Upper lobe of left lung (tissue), 6 donors: ENCODE data around the gene FOSL2. TPM values are rescaled to one million over a fixed set of nuclear protein-coding genes. Genes with fewer than 3 reads are reported as not detected.

Source experiments
- ATAC-seq, 2 donors: fragments of 200-7000 bp; cut with Tn5 transposase; one replicate each; pipeline ENCODE4 v1.9.1; 2022; ENCODE audit warnings: mild to moderate bottlenecking in 2 of 2, moderate library complexity in 2 of 2; ENCODE audit not compliant: low FRiP score in 2 of 2
- DNase-seq, 2 donors: peaks; one replicate each; pipeline ENCODE4 v3.0.0-alpha.2; 2019 to 2020
- H3K27ac ChIP-seq, 4 donors: fragments of 200-600 bp; sonication (generic); one replicate each; pipeline ENCODE4 v1.5.1; 2016 to 2019
- H3K27me3 ChIP-seq, 4 donors: fragments of 200-600 bp; sonication (generic); one replicate each; pipeline ENCODE4 v1.5.1; 2017 to 2019
- H3K36me3 ChIP-seq, 4 donors: fragments of 200-600 bp; sonication (generic); one replicate each; pipeline ENCODE4 v1.5.1; 2016 to 2019
- H3K4me1 ChIP-seq, 4 donors: fragments of 200-600 bp; sonication (generic); one replicate each; pipeline ENCODE4 v1.5.1; 2018 to 2019
- H3K4me3 ChIP-seq, 4 donors: fragments of 200-600 bp; sonication (generic); one replicate each; pipeline ENCODE4 v1.5.1; 2017 to 2019; ENCODE audit warnings: mild to moderate bottlenecking in 2 of 4, moderate library complexity in 1 of 4
- H3K9me3 ChIP-seq, 4 donors: fragments of 200-600 bp; sonication (generic); one replicate each; pipeline ENCODE4 v1.5.1; 2018 to 2019
- CTCF ChIP-seq, 6 experiments: fragments of 450-650 bp in 4 of 6; fragments of 200-600 bp in 2 of 6; sonication (generic) in 2 of 6; IDR thresholded peaks; one replicate each; pipeline ENCODE4 v1.5.1; 2016 to 2019; ENCODE audit warnings: antibody characterized with exemption in 6 of 6
- EP300 ChIP-seq, 4 donors: sonication (generic); formaldehyde crosslinking; IDR thresholded peaks; one replicate each; pipeline ENCODE4 v1.5.1; 2017; ENCODE audit warnings: antibody characterized with exemption in 4 of 4, control low read depth in 2 of 4
- POLR2A ChIP-seq, 4 donors: fragments of 450-650 bp; IDR thresholded peaks; one replicate each; pipeline ENCODE4 v1.5.1; 2016 to 2017; ENCODE audit warnings: antibody characterized with exemption in 4 of 4, mild to moderate bottlenecking in 2 of 4
- POLR2AphosphoS5 ChIP-seq, 2 donors: sonication (generic); formaldehyde crosslinking; IDR thresholded peaks; one replicate each; pipeline ENCODE4 v1.5.1; 2017; ENCODE audit warnings: antibody characterized with exemption in 2 of 2
- WGBS, 2 donors: methylation state at CpG; one replicate each; pipeline ENCODE4 v1.1.5; 2017 to 2018; 5-methylcytosine and 5-hydroxymethylcytosine counted together
- total RNA-seq, 6 donors: library from RNA; depleted of rRNA in 4 of 6; stranded (reverse); fragments of >200 nt in 4 of 6; gene quantifications; one replicate each; pipeline versions ENCODE4 v1.1.0 to v1.2.1, GENCODE V29; 2016 to 2021
- donor health status: DM: no; HTN: no; CAD: no; lungs with moderate emphysema.
- donor health status: DM: no; HTN: yes; CAD: no; lungs with severe emphysema.

The FOSL2 gene
- 100 to 1,000 TPM in 3 of 6 donors, 10 to 100 TPM in 3; 71.0 to 137 (median 91.0) TPM for total RNA-seq

DNA sequence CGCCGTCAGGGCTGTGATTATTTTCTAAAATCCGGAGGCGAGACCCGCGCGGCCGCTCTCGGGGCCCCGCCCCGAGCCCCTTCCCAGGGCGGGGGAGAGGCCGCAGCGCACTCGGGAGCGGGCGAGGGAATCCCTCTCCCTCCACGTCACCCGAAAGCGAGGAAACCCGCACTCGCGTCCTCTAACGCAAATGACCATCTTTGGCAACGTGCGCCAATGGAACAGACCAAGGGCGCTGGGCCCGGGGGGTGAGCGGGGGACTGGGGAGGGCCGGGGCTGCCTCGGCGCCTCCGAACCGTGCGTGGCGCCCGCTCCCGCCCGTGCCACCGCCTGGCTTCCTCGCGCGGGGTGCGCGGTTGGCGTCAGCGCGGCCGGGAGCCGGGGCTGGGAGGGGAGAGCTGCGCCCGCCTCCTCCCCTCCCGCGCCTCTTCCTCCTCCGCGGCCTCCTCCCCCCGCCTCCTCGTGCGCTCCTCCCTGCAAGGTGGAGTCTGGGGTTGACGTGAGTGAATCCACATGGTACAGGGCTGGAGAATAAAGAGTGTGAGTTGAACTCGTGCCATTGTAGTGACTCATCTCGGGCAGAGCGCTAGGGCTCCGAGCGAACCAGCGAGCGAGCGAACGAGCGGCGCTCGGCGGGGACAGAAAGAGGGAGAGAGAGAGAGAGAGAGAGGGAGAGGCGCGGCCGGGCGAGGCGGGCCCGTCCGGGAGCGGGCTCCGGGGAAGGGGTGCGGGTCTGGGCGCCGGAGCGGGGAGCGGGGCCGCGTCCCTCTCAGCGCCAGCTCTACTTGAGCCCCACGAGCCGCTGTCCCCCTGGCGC is at the start of gene FOSL2:
Gene FOSL2 (plus strand): TSS at position 562 of the 817 bp plus-strand sequence. CDS start 863 bp downstream, outside the sequence.
- H3K4me1 ChIP-seq, result peaks cover 9 to 32% (median 14%) of the 10 kb centered on the region in 4 donors
- ATAC-seq (peak; percentile 84 to 90), DNase-seq (peak; percentile 97)
- no peaks in the 10 kb centered on the region for H3K36me3 ChIP-seq
- no peaks in the 10 kb centered on the region for H3K27me3 ChIP-seq
- H3K27ac ChIP-seq, result peak within 1 kb of the TSS; percentile 98 to 100 (median 99)
- 0 to 2% methylated on average over 30 to 42 of the region's 93 CpGs for WGBS, 2 donors
- TF ChIP-seq POLR2AphosphoS5 (IDR thresholded peaks at IDR 0.05) (peak; percentile 100), CTCF (IDR thresholded peaks at IDR 0.05) (peak in 3 of 6 experiments; percentile 2 to 62 (median 52)), EP300 (IDR thresholded peaks at IDR 0.05) (peak in 2 of 4 donors; percentile 60 to 97), POLR2A (IDR thresholded peaks at IDR 0.05) (peak; percentile 88 to 100 (median 98))
- H3K4me3 ChIP-seq, result peak within 1 kb of the TSS; percentile 62 to 86 (median 84)
- no peaks in the 10 kb centered on the region for H3K9me3 ChIP-seq

- no peaks in the 10 kb centered on the region for H3K9me3 ChIP-seq
- no peaks in the 10 kb centered on the region for H3K27me3 ChIP-seq
- H3K4me3 ChIP-seq, result no peak overlapping the region
- peak overlapping the region in 1 of 4 donors; percentile 51 for H3K27ac ChIP-seq
- 78 to 79% methylated on average over 5 of the region's 5 CpGs for WGBS, 2 donors
- DNase-seq (no peak), ATAC-seq (peak in 1 of 2 donors; percentile 9)
- H3K36me3 ChIP-seq, result no peaks in the 10 kb centered on the region
- peaks cover 0 to 16% (median 2%) of the 10 kb centered on the region in 4 donors for H3K4me1 ChIP-seq
- TF ChIP-seq POLR2AphosphoS5 (IDR thresholded peaks at IDR 0.05), result no peak
- TF ChIP-seq EP300 (IDR thresholded peaks at IDR 0.05), result no peak
- TF ChIP-seq CTCF (IDR thresholded peaks at IDR 0.05), result no peak
- no peak for TF ChIP-seq POLR2A (IDR thresholded peaks at IDR 0.05)
Measured at GRCh38 chr2:28343184-28343942, 49.3 kb upstream of the FOSL2 start.

DNA sequence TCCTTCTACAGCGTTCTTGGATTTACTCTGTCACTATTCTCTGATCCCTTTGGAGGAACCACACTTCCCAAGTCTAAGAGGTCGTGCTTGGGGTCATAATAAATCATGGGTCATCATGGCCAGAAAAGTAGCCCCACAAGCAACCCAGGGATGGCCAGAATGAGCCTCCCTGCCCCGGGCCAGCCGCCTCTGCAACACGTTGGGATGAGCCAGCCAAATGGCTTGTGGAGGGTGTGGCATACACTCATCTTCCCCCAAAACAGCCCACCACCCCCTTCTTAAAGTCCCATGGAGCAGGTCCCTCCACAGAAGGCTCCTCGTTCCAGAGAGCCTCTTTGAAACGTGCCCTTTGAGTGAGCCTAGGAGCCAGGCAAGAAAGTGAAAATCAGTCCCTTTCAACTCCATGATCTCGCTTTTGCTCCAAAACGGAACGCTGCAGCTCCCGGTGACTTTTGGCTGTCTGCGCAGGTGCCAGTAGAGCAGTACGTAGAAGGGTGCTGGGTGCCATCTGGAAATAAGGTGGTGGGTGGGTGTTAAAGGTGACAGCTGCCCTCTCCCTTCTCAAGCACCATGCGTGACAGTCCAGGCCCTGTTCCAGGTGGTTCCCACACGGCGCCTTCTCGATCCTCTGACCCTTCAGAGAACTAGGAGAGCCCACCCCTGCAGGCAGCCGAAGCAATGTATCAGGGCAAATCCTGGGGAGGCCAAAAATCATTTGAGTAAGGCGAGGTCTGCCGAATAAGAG is 48.5 kb upstream of the FOSL2 start:
- 88 to 91% methylated on average over 17 to 20 of the region's 20 CpGs for WGBS, 2 donors
- TF ChIP-seq POLR2AphosphoS5 (IDR thresholded peaks at IDR 0.05), result no peak
- no peak for TF ChIP-seq CTCF (IDR thresholded peaks at IDR 0.05)
- no peak for TF ChIP-seq POLR2A (IDR thresholded peaks at IDR 0.05)
- TF ChIP-seq EP300 (IDR thresholded peaks at IDR 0.05), result no peak

GRCh38 chr2:28344756-28345373 is 47.8 kb upstream of the FOSL2 start:
- no peaks in the 10 kb centered on the region for H3K36me3 ChIP-seq
- no peak overlapping the region for H3K4me3 ChIP-seq
- no peaks in the 10 kb centered on the region for H3K9me3 ChIP-seq
- WGBS, 2 donors, result 90 to 95% methylated on average over 22 to 24 of the region's 30 CpGs
- no peaks in the 10 kb centered on the region for H3K27me3 ChIP-seq
- no peak overlapping the region for H3K27ac ChIP-seq
- ATAC-seq, result no peak
- DNase-seq, result no peak
- TF ChIP-seq CTCF (IDR thresholded peaks at IDR 0.05) (no peak), POLR2A (IDR thresholded peaks at IDR 0.05) (no peak), POLR2AphosphoS5 (IDR thresholded peaks at IDR 0.05) (no peak), EP300 (IDR thresholded peaks at IDR 0.05) (no peak)
- H3K4me1 ChIP-seq, result peaks cover 0 to 8% (median 0%) of the 10 kb centered on the region in 4 donors

More for the DNA sequence above, 48.5 kb upstream of the FOSL2 start:
- Histone ChIP-seq H3K27me3 (no peaks in the 10 kb centered on the region), H3K4me3 (no peak overlapping the region), H3K4me1 (peaks cover 0 to 8% (median 0%) of the 10 kb centered on the region in 4 donors), H3K36me3 (no peaks in the 10 kb centered on the region), H3K9me3 (no peaks in the 10 kb centered on the region), H3K27ac (no peak overlapping the region)
- ATAC-seq, result no peak
- DNase-seq, result no peak
